ENCODE results near the gene PIGS. TPM values are rescaled to one million over a fixed set of nuclear protein-coding genes. Genes with fewer than 3 reads are reported as not detected.

Gene PIGS
- total and polyA plus RNA-seq, 2 donors (not counting 1 experiment from before 2014, with no cell fraction given), result 44.1 to 55.1 TPM

DNA sequence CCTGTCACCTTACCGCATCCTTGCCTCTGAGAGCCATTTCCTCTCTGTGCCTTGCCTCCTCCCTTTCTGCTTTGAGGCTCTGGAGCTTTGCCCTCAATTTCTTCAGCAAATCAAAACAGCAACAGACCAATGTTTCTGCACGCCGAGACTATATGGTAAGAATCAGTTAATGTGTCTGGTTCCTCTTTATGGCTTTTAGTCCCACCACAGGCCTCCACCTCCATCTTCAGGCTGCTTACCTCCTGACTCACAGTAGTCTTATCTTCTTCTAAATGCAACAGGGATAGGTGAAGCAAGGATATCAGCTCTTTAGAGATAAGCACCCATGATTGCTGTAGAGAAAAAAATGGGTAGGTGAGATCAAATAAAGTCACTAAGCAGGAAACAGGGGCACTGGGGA, 14.5 kb upstream of the PIGS start:
- H3K4me1 Mint-ChIP-seq, result no peaks in the 10 kb centered on the region
- CTCF ChIA-PET, result no interaction called here

DNA sequence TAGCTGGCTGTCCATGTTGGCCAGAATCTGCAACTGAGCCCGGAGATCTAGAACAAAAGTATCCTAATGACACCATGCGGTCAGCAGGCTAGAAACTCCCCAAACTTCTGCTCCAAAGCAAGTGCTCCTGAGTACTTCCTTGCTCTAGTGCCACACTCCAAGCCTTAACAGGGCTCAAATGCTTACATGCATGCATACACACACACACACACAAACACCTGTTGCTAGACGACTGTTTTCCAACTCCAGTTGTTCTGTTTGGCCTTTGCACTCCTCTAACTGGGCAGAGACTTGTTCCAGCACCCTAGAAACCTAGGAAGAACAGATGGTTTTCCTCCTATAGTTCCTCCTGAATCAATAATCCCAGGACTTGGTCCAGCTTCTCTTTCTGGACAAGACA, 13.1 kb upstream of the PIGS start:
- Histone ChIP-seq H3K27ac (ENCODE audit: low read length in 2 of 2) (no peak overlapping the region), H3K27me3 (replicated peaks in 1 of 4; ENCODE audit: control extremely low read depth in 1 of 4, control insufficient read depth in 3 of 4, insufficient read depth in 4 of 4, low read length in 3 of 4) (no peaks in the 10 kb centered on the region), H3K4me2 (replicated peaks; ENCODE audit: low read depth, low read length, poor library complexity, severe bottlenecking) (no peak overlapping the region), H3K4me1 (ENCODE audit: control insufficient read depth in 2 of 2, insufficient read depth in 2 of 2, low read length in 2 of 2) (no peaks in the 10 kb centered on the region), H3K4me3 (ENCODE audit: control extremely low read depth in 1 of 5, extremely low read depth in 1 of 5, insufficient read depth in 1 of 5, low read depth in 2 of 5, low read length in 4 of 5) (no peak overlapping the region), H3K36me3 (replicated peaks in 1 of 2; ENCODE audit: control extremely low read depth in 1 of 2, control insufficient read depth in 1 of 2, extremely low read depth in 1 of 2, insufficient read depth in 2 of 2, low read length in 1 of 2) (peaks cover 0 to 7% of the 10 kb centered on the region in 2 experiments), H3K9ac (ENCODE audit: low read length) (no peak overlapping the region), H4K20me1 (ENCODE audit: control insufficient read depth, insufficient read depth, low read length, poor library complexity, severe bottlenecking) (no peaks in the 10 kb centered on the region), H2AFZ (ENCODE audit: insufficient read depth, low read depth, low read length, poor library complexity, severe bottlenecking) (no peak overlapping the region), H3K9me3 (ENCODE audit: control extremely low read depth in 1 of 3, control insufficient read depth in 2 of 3, insufficient read depth in 1 of 3, low read length in 2 of 3) (no peaks in the 10 kb centered on the region), H3K79me2 (ENCODE audit: control insufficient read depth, insufficient read depth, low read length) (no peaks in the 10 kb centered on the region)
- Mint-ChIP-seq H3K27ac (no peak overlapping the region), H3K27me3 (no peaks in the 10 kb centered on the region), H3K4me3 (no peak overlapping the region), H3K4me1 (no peaks in the 10 kb centered on the region), H3K9me3 (ENCODE audit: insufficient read depth) (no peaks in the 10 kb centered on the region)
- 92% methylated on average over 3 of the region's 3 CpGs for WGBS (ENCODE audit: insufficient coverage)
- ATAC-seq (ENCODE audit: low read depth) (no peak), DNase-seq (no peak)
- ChIA-PET POLR2A (no interaction called here), CTCF (no interaction called here)
- TF ChIP-seq, protein P1, sequence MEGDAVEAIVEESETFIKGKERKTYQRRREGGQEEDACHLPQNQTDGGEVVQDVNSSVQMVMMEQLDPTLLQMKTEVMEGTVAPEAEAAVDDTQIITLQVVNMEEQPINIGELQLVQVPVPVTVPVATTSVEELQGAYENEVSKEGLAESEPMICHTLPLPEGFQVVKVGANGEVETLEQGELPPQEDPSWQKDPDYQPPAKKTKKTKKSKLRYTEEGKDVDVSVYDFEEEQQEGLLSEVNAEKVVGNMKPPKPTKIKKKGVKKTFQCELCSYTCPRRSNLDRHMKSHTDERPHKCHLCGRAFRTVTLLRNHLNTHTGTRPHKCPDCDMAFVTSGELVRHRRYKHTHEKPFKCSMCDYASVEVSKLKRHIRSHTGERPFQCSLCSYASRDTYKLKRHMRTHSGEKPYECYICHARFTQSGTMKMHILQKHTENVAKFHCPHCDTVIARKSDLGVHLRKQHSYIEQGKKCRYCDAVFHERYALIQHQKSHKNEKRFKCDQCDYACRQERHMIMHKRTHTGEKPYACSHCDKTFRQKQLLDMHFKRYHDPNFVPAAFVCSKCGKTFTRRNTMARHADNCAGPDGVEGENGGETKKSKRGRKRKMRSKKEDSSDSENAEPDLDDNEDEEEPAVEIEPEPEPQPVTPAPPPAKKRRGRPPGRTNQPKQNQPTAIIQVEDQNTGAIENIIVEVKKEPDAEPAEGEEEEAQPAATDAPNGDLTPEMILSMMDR (IDR thresholded peaks at IDR 0.05), result no peak
- no peak for TF ChIP-seq EZH2 (IDR thresholded peaks at IDR 0.05; ENCODE audit: borderline replicate concordance, insufficient read depth, low read depth, low read length, poor library complexity, severe bottlenecking)
- intact Hi-C loops (cut with micrococcal nuclease), result no loop called here

More for the DNA sequence above, 14.5 kb upstream of the PIGS start:
- no peak overlapping the region for H3K27ac Mint-ChIP-seq
- intact Hi-C loops (cut with micrococcal nuclease), result no loop called here
- POLR2A ChIA-PET, result no interaction called here
- Histone ChIP-seq H2AFZ (ENCODE audit: insufficient read depth, low read depth, low read length, poor library complexity, severe bottlenecking) (no peak overlapping the region), H3K79me2 (ENCODE audit: control insufficient read depth, insufficient read depth, low read length) (no peaks in the 10 kb centered on the region), H3K36me3 (replicated peaks in 1 of 2; ENCODE audit: control extremely low read depth in 1 of 2, control insufficient read depth in 1 of 2, extremely low read depth in 1 of 2, insufficient read depth in 2 of 2, low read length in 1 of 2) (peaks cover 0 to 7% of the 10 kb centered on the region in 2 experiments), H3K4me2 (replicated peaks; ENCODE audit: low read depth, low read length, poor library complexity, severe bottlenecking) (no peak overlapping the region), H3K4me3 (ENCODE audit: control extremely low read depth in 1 of 5, extremely low read depth in 1 of 5, insufficient read depth in 1 of 5, low read depth in 2 of 5, low read length in 4 of 5) (no peak overlapping the region), H3K27ac (ENCODE audit: low read length in 2 of 2) (no peak overlapping the region), H3K9me3 (ENCODE audit: control extremely low read depth in 1 of 3, control insufficient read depth in 2 of 3, insufficient read depth in 1 of 3, low read length in 2 of 3) (no peaks in the 10 kb centered on the region), H4K20me1 (ENCODE audit: control insufficient read depth, insufficient read depth, low read length, poor library complexity, severe bottlenecking) (no peaks in the 10 kb centered on the region), H3K9ac (ENCODE audit: low read length) (no peak overlapping the region), H3K27me3 (replicated peaks in 1 of 4; ENCODE audit: control extremely low read depth in 1 of 4, control insufficient read depth in 3 of 4, insufficient read depth in 4 of 4, low read length in 3 of 4) (no peaks in the 10 kb centered on the region), H3K4me1 (ENCODE audit: control insufficient read depth in 2 of 2, insufficient read depth in 2 of 2, low read length in 2 of 2) (no peaks in the 10 kb centered on the region)
- 83% methylated on average over 1 of the region's 3 CpGs for WGBS (ENCODE audit: insufficient coverage)
- DNase-seq (no peak), ATAC-seq (ENCODE audit: low read depth) (no peak)
- TF ChIP-seq EZH2 (IDR thresholded peaks at IDR 0.05; ENCODE audit: borderline replicate concordance, insufficient read depth, low read depth, low read length, poor library complexity, severe bottlenecking), result no peak
- TF ChIP-seq, protein P1 (IDR thresholded peaks at IDR 0.05), result no peak
- no peak overlapping the region for H3K4me3 Mint-ChIP-seq
- no peaks in the 10 kb centered on the region for H3K9me3 Mint-ChIP-seq (ENCODE audit: insufficient read depth)
- H3K27me3 Mint-ChIP-seq, result no peaks in the 10 kb centered on the region
